Astrocyte (in vitro differentiated cells and primary cell): Measurements from ENCODE around the gene FAM53B.

ENCODE experiments used
- EZH2 ChIP-seq: IDR thresholded peaks from 2 replicates; pipeline ENCODE4 v1.6.1; 2012; ENCODE audit warnings: mild to moderate bottlenecking, low read length, inconsistent platforms; ENCODE audit not compliant: insufficient read depth
- TF ChIP-seq, protein P1 (sequence below): IDR thresholded peaks from 2 replicates; pipeline ENCODE4 v1.5.1; 2011; ENCODE audit warnings: low read depth, mild to moderate bottlenecking, inconsistent platforms, low read length, moderate library complexity; ENCODE audit not compliant: insufficient read depth

DNA sequence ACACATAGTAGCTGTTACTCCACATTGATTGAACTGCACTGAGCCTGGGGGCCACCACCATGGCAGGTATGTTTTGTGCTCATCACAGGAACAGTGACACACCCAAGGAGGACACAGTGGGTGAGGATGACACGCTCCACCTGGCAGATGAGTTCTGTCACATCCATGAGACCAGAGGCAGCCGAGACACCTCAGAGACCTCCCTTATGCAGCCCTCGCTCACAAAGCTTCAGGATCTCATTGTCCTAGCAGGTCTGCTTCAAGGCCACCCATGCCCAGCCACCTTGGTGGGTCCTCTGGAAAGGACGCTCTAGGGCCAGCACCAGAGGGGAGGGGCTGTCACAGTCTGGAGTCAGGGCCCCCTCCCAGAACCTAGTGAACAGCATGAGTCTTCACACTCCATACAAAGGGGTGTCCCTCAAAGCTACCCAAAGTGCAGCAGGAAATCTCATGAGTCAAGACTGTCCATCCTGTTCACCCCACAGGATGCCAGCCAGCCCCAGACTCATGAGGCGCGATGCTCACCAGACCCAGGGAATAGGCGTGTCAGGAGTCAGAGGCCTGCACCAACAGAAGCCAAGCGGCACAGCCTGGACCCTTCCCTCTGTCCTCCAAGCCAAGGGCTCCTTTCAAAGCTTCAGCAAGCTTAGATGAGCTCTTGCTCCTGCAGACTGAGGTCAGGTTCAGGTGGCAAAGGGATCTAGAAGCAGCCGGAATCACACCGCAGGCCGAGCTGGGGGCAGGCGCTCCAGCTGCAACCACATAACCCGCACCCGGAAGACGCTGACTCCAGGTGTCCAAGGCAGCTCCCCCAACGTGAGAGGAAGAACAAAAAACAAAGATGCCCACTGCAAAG lies 9.6 kb downstream of the FAM53B start:
- TF ChIP-seq, protein P1, sequence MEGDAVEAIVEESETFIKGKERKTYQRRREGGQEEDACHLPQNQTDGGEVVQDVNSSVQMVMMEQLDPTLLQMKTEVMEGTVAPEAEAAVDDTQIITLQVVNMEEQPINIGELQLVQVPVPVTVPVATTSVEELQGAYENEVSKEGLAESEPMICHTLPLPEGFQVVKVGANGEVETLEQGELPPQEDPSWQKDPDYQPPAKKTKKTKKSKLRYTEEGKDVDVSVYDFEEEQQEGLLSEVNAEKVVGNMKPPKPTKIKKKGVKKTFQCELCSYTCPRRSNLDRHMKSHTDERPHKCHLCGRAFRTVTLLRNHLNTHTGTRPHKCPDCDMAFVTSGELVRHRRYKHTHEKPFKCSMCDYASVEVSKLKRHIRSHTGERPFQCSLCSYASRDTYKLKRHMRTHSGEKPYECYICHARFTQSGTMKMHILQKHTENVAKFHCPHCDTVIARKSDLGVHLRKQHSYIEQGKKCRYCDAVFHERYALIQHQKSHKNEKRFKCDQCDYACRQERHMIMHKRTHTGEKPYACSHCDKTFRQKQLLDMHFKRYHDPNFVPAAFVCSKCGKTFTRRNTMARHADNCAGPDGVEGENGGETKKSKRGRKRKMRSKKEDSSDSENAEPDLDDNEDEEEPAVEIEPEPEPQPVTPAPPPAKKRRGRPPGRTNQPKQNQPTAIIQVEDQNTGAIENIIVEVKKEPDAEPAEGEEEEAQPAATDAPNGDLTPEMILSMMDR = no peak
- no peak for TF ChIP-seq EZH2
